Breast epithelium (tissue), 3 donors: Measurements from ENCODE around the gene AOAH.

Experiments
- POLR2AphosphoS5 ChIP-seq, 3 donors: sonication (generic); formaldehyde crosslinking; IDR thresholded peaks; one replicate each; pipeline ENCODE4 v1.6.1; 2017; ENCODE audit warnings: antibody characterized with exemption in 3 of 3
- TF ChIP-seq, protein P1 (sequence below), 3 donors: fragments of 450-650 bp; IDR thresholded peaks; one replicate each; pipeline ENCODE4 v1.5.1; 2016 to 2017; ENCODE audit warnings: antibody characterized with exemption in 3 of 3, mild to moderate bottlenecking in 3 of 3, moderate library complexity in 3 of 3

DNA sequence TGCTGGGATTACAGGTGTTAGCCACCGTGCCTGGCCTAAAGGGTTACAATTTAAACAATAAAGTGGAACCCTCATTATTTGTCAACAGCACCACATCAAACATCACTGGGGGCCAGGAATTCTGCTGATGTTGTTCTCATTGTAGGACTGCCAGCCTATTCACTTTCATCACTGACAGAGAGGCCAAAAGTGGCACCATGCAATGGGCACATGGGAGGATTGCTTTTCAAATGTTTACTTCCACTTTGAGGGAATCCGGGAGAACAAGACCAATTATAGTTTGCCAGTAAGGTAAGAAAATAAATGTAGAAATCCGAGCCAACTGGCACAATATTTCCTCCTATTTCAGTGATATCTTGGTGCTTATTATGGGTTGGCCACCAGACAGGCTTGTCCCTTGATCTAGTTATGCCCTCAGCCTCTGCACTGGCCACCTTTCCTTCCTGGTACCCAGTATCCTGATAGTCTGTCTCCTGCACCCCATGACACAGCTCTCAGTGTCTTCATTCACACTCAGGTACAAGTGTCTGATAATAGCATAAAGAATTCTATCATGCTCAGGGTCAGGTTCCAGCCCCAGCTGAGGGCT lies 252.1 kb downstream of the AOAH start:
- TF ChIP-seq, protein P1, sequence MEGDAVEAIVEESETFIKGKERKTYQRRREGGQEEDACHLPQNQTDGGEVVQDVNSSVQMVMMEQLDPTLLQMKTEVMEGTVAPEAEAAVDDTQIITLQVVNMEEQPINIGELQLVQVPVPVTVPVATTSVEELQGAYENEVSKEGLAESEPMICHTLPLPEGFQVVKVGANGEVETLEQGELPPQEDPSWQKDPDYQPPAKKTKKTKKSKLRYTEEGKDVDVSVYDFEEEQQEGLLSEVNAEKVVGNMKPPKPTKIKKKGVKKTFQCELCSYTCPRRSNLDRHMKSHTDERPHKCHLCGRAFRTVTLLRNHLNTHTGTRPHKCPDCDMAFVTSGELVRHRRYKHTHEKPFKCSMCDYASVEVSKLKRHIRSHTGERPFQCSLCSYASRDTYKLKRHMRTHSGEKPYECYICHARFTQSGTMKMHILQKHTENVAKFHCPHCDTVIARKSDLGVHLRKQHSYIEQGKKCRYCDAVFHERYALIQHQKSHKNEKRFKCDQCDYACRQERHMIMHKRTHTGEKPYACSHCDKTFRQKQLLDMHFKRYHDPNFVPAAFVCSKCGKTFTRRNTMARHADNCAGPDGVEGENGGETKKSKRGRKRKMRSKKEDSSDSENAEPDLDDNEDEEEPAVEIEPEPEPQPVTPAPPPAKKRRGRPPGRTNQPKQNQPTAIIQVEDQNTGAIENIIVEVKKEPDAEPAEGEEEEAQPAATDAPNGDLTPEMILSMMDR (IDR thresholded peaks at IDR 0.05) = no peak
- TF ChIP-seq POLR2AphosphoS5 (IDR thresholded peaks at IDR 0.05) = no peak
